Glutamatergic neuron (in vitro differentiated cells): Measurements from ENCODE around the gene MAP7D3. TPM values are rescaled to one million over a fixed set of nuclear protein-coding genes. Genes with fewer than 3 reads are reported as not detected.

Experiments
- DNase-seq: peaks from one replicate; pipeline ENCODE4 v3.0.0; 2022
- H3K27ac Mint-ChIP-seq: one replicate; pipeline ENCODE4 v1.8.0; 2020; ENCODE audit warnings: mild to moderate bottlenecking, mixed read lengths, inconsistent platforms; ENCODE audit not compliant: unreplicated experiment
- H3K27me3 Mint-ChIP-seq: one replicate; pipeline ENCODE4 v1.8.0; 2020; ENCODE audit warnings: mild to moderate bottlenecking, moderate library complexity, mixed read lengths, inconsistent platforms; ENCODE audit not compliant: unreplicated experiment
- H3K36me3 Mint-ChIP-seq: one replicate; pipeline ENCODE4 v1.8.0; 2020; ENCODE audit warnings: mild to moderate bottlenecking, mixed read lengths, inconsistent platforms; ENCODE audit not compliant: unreplicated experiment
- H3K4me1 Mint-ChIP-seq: one replicate; pipeline ENCODE4 v1.8.0; 2020; ENCODE audit warnings: mild to moderate bottlenecking, low read depth, mixed read lengths, inconsistent platforms; ENCODE audit not compliant: unreplicated experiment
- H3K4me3 Mint-ChIP-seq: one replicate; pipeline ENCODE4 v1.8.0; 2020; ENCODE audit warnings: mild to moderate bottlenecking, mixed read lengths, inconsistent platforms; ENCODE audit not compliant: unreplicated experiment
- H3K9me3 Mint-ChIP-seq: one replicate; pipeline ENCODE4 v1.8.0; 2020; ENCODE audit warnings: mild to moderate bottlenecking, moderate library complexity, mixed read lengths, inconsistent platforms; ENCODE audit not compliant: unreplicated experiment
- CTCF ChIP-seq: fragments of 200-600 bp; sonication (generic); IDR thresholded peaks from one replicate; pipeline ENCODE4 v1.5.0; 2021; ENCODE audit not compliant: partially characterized antibody, unreplicated experiment
- total RNA-seq: library from RNA; stranded (reverse); fragmentation: NEBNext Ultra II Directional; extraction: Animal tissue kit (Norgen Biotek cat#: 25700); gene quantifications from one replicate; pipeline ENCODE4 v1.2.1, GENCODE V29; 2021; ENCODE audit not compliant: unreplicated experiment

The MAP7D3 gene
- total RNA-seq, 1 donor from 2014 or later = 4.6 TPM

GRCh38 chrX:136260776-136261175 is 9.6 kb upstream of the MAP7D3 start:
- Mint-ChIP-seq H3K4me1 (peaks cover 14% of the 10 kb centered on the region), H3K4me3 (no peak overlapping the region), H3K36me3 (no peaks in the 10 kb centered on the region), H3K27me3 (no peaks in the 10 kb centered on the region), H3K9me3 (peaks cover 1% of the 10 kb centered on the region), H3K27ac (peak overlapping the region; percentile 43)
- TF ChIP-seq CTCF = no peak
- no peak for DNase-seq

GRCh38 chrX:136259543-136259942 is 8.3 kb upstream of the MAP7D3 start:
- DNase-seq = no peak
- TF ChIP-seq CTCF = no peak
- no peaks in the 10 kb centered on the region for H3K27me3 Mint-ChIP-seq
- peaks cover 14% of the 10 kb centered on the region for H3K4me1 Mint-ChIP-seq
- H3K36me3 Mint-ChIP-seq = no peaks in the 10 kb centered on the region
- H3K9me3 Mint-ChIP-seq = peaks cover 1% of the 10 kb centered on the region
- no peak overlapping the region for H3K4me3 Mint-ChIP-seq
- no peak overlapping the region for H3K27ac Mint-ChIP-seq

- Mint-ChIP-seq H3K27ac (no peak overlapping the region), H3K36me3 (no peaks in the 10 kb centered on the region), H3K9me3 (peaks cover 1% of the 10 kb centered on the region), H3K27me3 (no peaks in the 10 kb centered on the region), H3K4me3 (no peak overlapping the region), H3K4me1 (peaks cover 14% of the 10 kb centered on the region)
- no peak for TF ChIP-seq CTCF
- DNase-seq = no peak
Observed at GRCh38 chrX:136258951-136259350, 7.8 kb upstream of the MAP7D3 start.

- no peaks in the 10 kb centered on the region for H3K36me3 Mint-ChIP-seq
- H3K27me3 Mint-ChIP-seq = no peaks in the 10 kb centered on the region
- H3K4me1 Mint-ChIP-seq = peaks cover 11% of the 10 kb centered on the region
- peak overlapping the region; percentile 35 for H3K27ac Mint-ChIP-seq
- no peak for TF ChIP-seq CTCF
- no peak for DNase-seq
- H3K4me3 Mint-ChIP-seq = no peak overlapping the region
- peaks cover 1% of the 10 kb centered on the region for H3K9me3 Mint-ChIP-seq
Observed at GRCh38 chrX:136256026-136256425, 4.8 kb upstream of the MAP7D3 start.

GRCh38 chrX:136255541-136255940 is 4.3 kb upstream of the MAP7D3 start:
- Mint-ChIP-seq H3K4me1 (peaks cover 7% of the 10 kb centered on the region), H3K4me3 (no peak overlapping the region), H3K9me3 (peaks cover 1% of the 10 kb centered on the region), H3K36me3 (no peaks in the 10 kb centered on the region), H3K27ac (no peak overlapping the region), H3K27me3 (no peaks in the 10 kb centered on the region)
- DNase-seq = no peak
- TF ChIP-seq CTCF = no peak
